Stomach (tissue), 9 donors: ENCODE results near the gene WDR45B. TPM values are rescaled to one million over a fixed set of nuclear protein-coding genes. Genes with fewer than 3 reads are reported as not detected.

Experiments used
- DNase-seq, 2 donors: peaks; one replicate each; pipeline versions ENCODE4 v3.0.0 to v3.0.0-alpha.2; 2013 to 2019
- H3K27ac ChIP-seq, 5 donors: fragments of 200-600 bp in 4 of 5; sonication (generic) in 4 of 5; one replicate each; pipeline ENCODE4 v1.5.1; 2013 to 2019; ENCODE audit warnings: mild to moderate bottlenecking in 1 of 5, moderate library complexity in 1 of 5
- H3K27me3 ChIP-seq, 3 donors: fragments of 200-600 bp; sonication (generic); one replicate each; pipeline ENCODE4 v1.5.1; 2017 to 2019; ENCODE audit warnings: mixed run types in 1 of 3
- H3K36me3 ChIP-seq, 4 donors: fragments of 200-600 bp; sonication (generic); 1 replicate in 3 of 4; 2 replicates in 1 of 4; pipeline ENCODE4 v1.5.1; 2016 to 2019
- H3K4me1 ChIP-seq, 4 donors: fragments of 200-600 bp; sonication (generic); one replicate each; pipeline ENCODE4 v1.5.1; 2016 to 2019
- H3K4me3 ChIP-seq, 4 donors: fragments of 200-600 bp; sonication (generic) in 3 of 4; one replicate each; pipeline ENCODE4 v1.5.1; 2016 to 2019; ENCODE audit warnings: mild to moderate bottlenecking in 1 of 4
- H3K9me3 ChIP-seq, 4 donors: fragments of 200-600 bp; sonication (generic); one replicate each; pipeline ENCODE4 v1.5.1; 2016 to 2019
- CTCF ChIP-seq, 7 experiments: fragments of 450-650 bp in 4 of 7; fragments of 200-600 bp in 3 of 7; sonication (generic) in 3 of 7; IDR thresholded peaks; one replicate each; pipeline ENCODE4 v1.5.1; 2016 to 2019; ENCODE audit warnings: antibody characterized with exemption in 7 of 7, control low read depth in 2 of 7, mild to moderate bottlenecking in 1 of 7
- EP300 ChIP-seq: sonication (generic); formaldehyde crosslinking; IDR thresholded peaks from one replicate; pipeline ENCODE4 v1.6.1; 2017; ENCODE audit warnings: antibody characterized with exemption
- POLR2A ChIP-seq, 4 donors: fragments of 450-650 bp; IDR thresholded peaks; one replicate each; pipeline ENCODE4 v1.6.1; 2016; ENCODE audit warnings: antibody characterized with exemption in 4 of 4, control low read depth in 2 of 4, mild to moderate bottlenecking in 1 of 4, moderate library complexity in 1 of 4
- POLR2AphosphoS5 ChIP-seq, 3 donors: sonication (generic); formaldehyde crosslinking; IDR thresholded peaks; one replicate each; pipeline ENCODE4 v1.6.1; 2016; ENCODE audit warnings: antibody characterized with exemption in 3 of 3
- WGBS, 5 donors: extraction: QIAGEN DNeasy Blood & Tissue Kit in 3 of 5; methylation state at CpG; one replicate each; pipeline versions ENCODE4 v1.1.5 to v1.1.7; 2013 to 2018; 5-methylcytosine and 5-hydroxymethylcytosine counted together
- intact Hi-C: fragments of 100-400 bp; cut with DNase I; formaldehyde crosslinking; loops from one replicate; pipeline ENCODE4 v1.15.1; 2023; ENCODE audit warnings: low total_unique reads
- polyA plus RNA-seq, 3 donors: library from polyadenylated mRNA; stranded (reverse); fragments of 200-250 nt; gene quantifications; one replicate each; pipeline ENCODE4 v1.2.3, GENCODE V29; 2013
- total RNA-seq, 5 donors: library from RNA; depleted of rRNA; stranded (reverse); fragments of >200 nt; gene quantifications; one replicate each; pipeline versions ENCODE4 v1.1.0 to v1.2.3, GENCODE V29; 2014 to 2016
- donor health status: healthy with polysubstance abuse.
- donor health status: Bipolar disorder and iron deficiency.
- donor health status: healthy.

WDR45B gene
- total and polyA plus RNA-seq, 8 donors = 62.8 to 108 (median 76.2) TPM

DNA sequence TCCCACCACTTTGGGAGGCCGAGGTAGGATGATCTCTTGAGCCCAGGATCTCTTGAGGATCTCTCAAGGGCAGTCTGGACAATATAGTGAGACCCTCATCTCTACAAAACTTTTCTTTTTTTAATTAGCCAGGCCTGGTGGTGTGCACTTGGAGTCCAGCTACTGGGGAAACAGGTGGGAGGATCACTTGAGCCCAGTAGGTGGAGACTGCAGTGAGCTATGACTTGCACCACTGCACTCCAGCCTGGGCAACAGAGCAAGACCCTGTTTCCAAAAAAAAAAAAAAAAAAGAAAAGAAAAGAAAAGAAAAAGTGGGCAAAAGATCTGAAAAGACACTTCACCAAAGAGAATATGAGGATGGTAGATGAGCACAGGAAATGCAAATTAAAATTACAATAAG, 35.3 kb upstream of the WDR45B start:
- TF ChIP-seq CTCF (IDR thresholded peaks at IDR 0.05) (no peak), POLR2A (IDR thresholded peaks at IDR 0.05) (no peak), POLR2AphosphoS5 (IDR thresholded peaks at IDR 0.05) (no peak), EP300 (no peak)
- WGBS, 5 donors = 80 to 97% (median 87%) methylated on average over 1 of the region's 1 CpG
- Histone ChIP-seq H3K9me3 (peaks cover 0 to 8% (median 6%) of the 10 kb centered on the region in 4 donors), H3K36me3 (peaks cover 0 to 4% (median 0%) of the 10 kb centered on the region in 4 donors), H3K27me3 (no peaks in the 10 kb centered on the region), H3K27ac (peak overlapping the region; percentile 61 to 89 (median 83)), H3K4me3 (no peak overlapping the region), H3K4me1 (peaks cover 17 to 43% (median 32%) of the 10 kb centered on the region in 4 donors)
- intact Hi-C loops = no loop called here
- DNase-seq = no peak

DNA sequence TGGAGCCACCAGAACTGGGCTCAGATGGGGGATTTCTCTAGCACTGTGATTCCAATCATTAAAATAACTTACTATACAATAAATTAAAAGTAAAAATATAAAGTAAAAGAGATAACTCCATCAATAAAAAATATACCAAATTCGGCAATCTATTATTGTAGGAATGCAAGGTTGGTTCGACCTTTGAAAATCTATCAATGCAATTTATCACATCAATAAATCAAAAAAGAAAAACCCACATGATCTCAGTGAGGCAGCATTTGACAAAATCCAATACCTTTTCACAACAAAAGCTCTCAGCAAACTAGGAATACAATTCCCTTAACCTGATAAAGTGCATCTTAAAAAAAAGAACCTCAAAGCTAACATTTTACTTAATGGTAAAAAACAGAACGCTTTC, 33.3 kb upstream of the WDR45B start:
- 91 to 99% (median 96%) methylated on average over 3 of the region's 3 CpGs for WGBS, 5 donors
- no peak overlapping the region for H3K4me3 ChIP-seq
- H3K27me3 ChIP-seq = no peaks in the 10 kb centered on the region
- H3K9me3 ChIP-seq = peaks cover 0 to 8% (median 6%) of the 10 kb centered on the region in 4 donors
- H3K4me1 ChIP-seq = peaks cover 7 to 31% (median 17%) of the 10 kb centered on the region in 4 donors
- TF ChIP-seq POLR2A (IDR thresholded peaks at IDR 0.05) (no peak), CTCF (IDR thresholded peaks at IDR 0.05) (no peak), EP300 (no peak), POLR2AphosphoS5 (IDR thresholded peaks at IDR 0.05) (no peak)
- no peak overlapping the region for H3K27ac ChIP-seq
- H3K36me3 ChIP-seq = peaks cover 0 to 4% (median 0%) of the 10 kb centered on the region in 4 donors
- intact Hi-C loops = no loop called here
- DNase-seq = no peak

DNA sequence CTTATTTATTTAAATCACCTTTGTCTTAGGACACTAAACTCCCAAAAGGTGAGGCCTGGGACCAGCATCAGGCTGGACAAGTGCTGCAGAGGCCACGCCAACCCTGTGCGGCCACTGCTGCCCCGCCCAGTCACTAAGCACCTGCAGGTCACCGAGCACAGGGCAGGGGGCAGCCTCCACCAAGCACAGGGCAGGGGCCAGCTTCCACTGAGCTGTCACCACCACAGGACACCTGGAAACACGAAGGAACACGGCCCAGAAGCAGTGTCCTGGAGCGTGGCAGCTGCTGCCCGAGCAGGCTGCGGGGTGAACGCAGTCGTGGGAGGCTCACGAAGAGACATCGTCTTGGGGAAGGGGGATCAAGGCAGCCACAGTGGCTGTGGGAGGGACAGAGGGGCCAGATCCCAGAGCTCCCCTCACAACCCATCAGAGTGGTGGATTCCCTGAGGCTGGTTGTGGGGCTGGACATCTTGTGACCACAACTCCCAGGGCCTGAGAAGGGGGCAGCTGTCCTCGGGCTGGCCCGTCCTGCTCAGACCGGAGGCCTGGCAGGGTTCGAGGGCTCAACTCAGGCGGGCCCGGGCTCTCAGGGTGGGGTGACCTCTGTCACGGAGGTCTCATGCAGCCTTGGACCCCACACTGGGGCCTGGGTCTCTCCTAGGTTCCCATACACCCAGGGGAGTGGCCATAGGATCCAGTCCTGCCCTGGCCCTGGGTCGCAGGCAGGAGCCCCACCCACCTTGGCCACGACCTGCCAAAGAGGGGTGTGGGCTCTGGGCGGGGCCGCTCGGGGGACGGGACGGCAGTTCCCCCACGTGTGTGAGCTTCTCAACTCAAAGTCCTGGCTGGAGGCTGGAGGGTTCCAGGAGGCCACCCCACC, 31.6 kb upstream of the WDR45B start:
- no peak overlapping the region for H3K4me3 ChIP-seq
- H3K4me1 ChIP-seq = peaks cover 6 to 17% (median 15%) of the 10 kb centered on the region in 4 donors
- H3K36me3 ChIP-seq = peaks cover 0 to 4% (median 1%) of the 10 kb centered on the region in 4 donors
- intact Hi-C loops = no loop called here
- DNase-seq = peak; percentile 66 to 71
- 55 to 70% (median 62%) methylated on average over 18 to 28 of the region's 28 CpGs for WGBS, 5 donors
- H3K9me3 ChIP-seq = peaks cover 0 to 8% (median 6%) of the 10 kb centered on the region in 4 donors
- TF ChIP-seq EP300 = no peak
- TF ChIP-seq CTCF (IDR thresholded peaks at IDR 0.05) = peak in 2 of 7 experiments; percentile 20 to 37
- no peaks in the 10 kb centered on the region for H3K27me3 ChIP-seq
- H3K27ac ChIP-seq = peak overlapping the region; percentile 31 to 75 (median 39)

DNA sequence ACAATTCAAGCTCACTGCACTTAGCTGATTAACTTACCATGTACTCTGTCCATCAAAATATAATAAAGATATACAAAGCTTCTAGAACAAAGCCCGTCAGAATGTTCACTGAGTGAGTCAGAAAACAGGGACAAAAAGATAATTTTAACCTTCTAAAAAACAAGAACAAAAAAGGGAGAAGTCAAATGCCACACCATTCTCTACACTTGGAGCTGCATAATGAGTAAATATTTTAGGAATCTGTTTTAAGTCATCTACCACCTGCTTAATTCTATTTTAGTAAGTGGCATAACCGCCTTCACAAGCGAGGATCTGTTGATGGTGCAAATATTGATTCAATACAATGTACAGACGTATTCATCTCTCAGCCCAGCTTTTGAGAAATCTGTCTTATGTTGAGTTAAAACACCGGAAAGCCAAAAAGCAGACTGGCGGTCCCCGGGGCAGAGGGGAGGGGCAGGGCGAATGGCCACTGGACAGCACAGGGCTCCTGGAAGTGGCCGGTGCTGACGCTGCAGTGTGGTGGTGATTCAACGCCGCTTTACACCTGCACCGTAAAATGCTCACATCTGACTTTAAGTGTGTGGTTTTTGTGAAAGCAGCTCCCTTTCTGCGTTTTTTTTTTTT, 30.1 kb upstream of the WDR45B start:
- Histone ChIP-seq H3K27ac (peak overlapping the region in 4 of 5 donors; percentile 1 to 64 (median 23)), H3K9me3 (peaks cover 0 to 8% (median 6%) of the 10 kb centered on the region in 4 donors), H3K4me3 (no peak overlapping the region), H3K4me1 (peaks cover 6 to 17% (median 14%) of the 10 kb centered on the region in 4 donors), H3K27me3 (no peaks in the 10 kb centered on the region), H3K36me3 (peaks cover 0 to 3% (median 0%) of the 10 kb centered on the region in 4 donors)
- DNase-seq = no peak
- no peak for TF ChIP-seq EP300
- no peak for TF ChIP-seq POLR2AphosphoS5 (IDR thresholded peaks at IDR 0.05)
- no peak for TF ChIP-seq POLR2A (IDR thresholded peaks at IDR 0.05)
- no peak for TF ChIP-seq CTCF (IDR thresholded peaks at IDR 0.05)
- 40 to 71% (median 58%) methylated on average over 14 of the region's 14 CpGs for WGBS, 5 donors
- intact Hi-C loops = no loop called here
